ENCODE data around the gene ENOX1. TPM values are rescaled to one million over a fixed set of nuclear protein-coding genes. Genes with fewer than 3 reads are reported as not detected.

The ENOX1 gene
- total RNA-seq, 2 experiments from 2014 or later, result 2.4 TPM; not detected in 1

GRCh38 chr13:43799191-43799590, 12.4 kb upstream of the ENOX1 start:
- H3K27ac Mint-ChIP-seq, result no peak overlapping the region
- no peak overlapping the region for H3K4me3 Mint-ChIP-seq
- DNase-seq, result no peak
- no peak for ATAC-seq
- CTCF ChIA-PET, result no interaction called here
- peaks cover 25% of the 10 kb centered on the region for H3K4me1 Mint-ChIP-seq
- H3K36me3 Mint-ChIP-seq, result no peaks in the 10 kb centered on the region
- H3K9me3 Mint-ChIP-seq (ENCODE audit: low read depth), result no peaks in the 10 kb centered on the region
- peaks cover 56% of the 10 kb centered on the region for H3K27me3 Mint-ChIP-seq

GRCh38 chr13:43797869-43798268, 11.1 kb upstream of the ENOX1 start:
- CTCF ChIA-PET, result no interaction called here
- H3K9me3 Mint-ChIP-seq (ENCODE audit: low read depth), result no peaks in the 10 kb centered on the region
- DNase-seq (no peak), ATAC-seq (no peak)
- no peak overlapping the region for H3K27ac Mint-ChIP-seq
- H3K36me3 Mint-ChIP-seq, result no peaks in the 10 kb centered on the region
- H3K27me3 Mint-ChIP-seq, result peaks cover 49% of the 10 kb centered on the region
- peaks cover 25% of the 10 kb centered on the region for H3K4me1 Mint-ChIP-seq
- H3K4me3 Mint-ChIP-seq, result no peak overlapping the region

- Mint-ChIP-seq H3K9me3 (ENCODE audit: low read depth) (no peaks in the 10 kb centered on the region), H3K27me3 (peaks cover 53% of the 10 kb centered on the region), H3K27ac (no peak overlapping the region), H3K4me3 (no peak overlapping the region), H3K36me3 (no peaks in the 10 kb centered on the region), H3K4me1 (peaks cover 25% of the 10 kb centered on the region)
- DNase-seq (no peak), ATAC-seq (peak; percentile 55)
- CTCF ChIA-PET, result no interaction called here
Observed at GRCh38 chr13:43797159-43797558, 10.4 kb upstream of the ENOX1 start.

GRCh38 chr13:43794416-43794815, 7.6 kb upstream of the ENOX1 start:
- Mint-ChIP-seq H3K36me3 (no peaks in the 10 kb centered on the region), H3K27me3 (peaks cover 66% of the 10 kb centered on the region), H3K4me1 (peaks cover 16% of the 10 kb centered on the region), H3K4me3 (no peak overlapping the region), H3K9me3 (ENCODE audit: low read depth) (no peaks in the 10 kb centered on the region), H3K27ac (no peak overlapping the region)
- CTCF ChIA-PET, result no interaction called here
- DNase-seq (no peak), ATAC-seq (no peak)

- DNase-seq (no peak), ATAC-seq (no peak)
- H3K4me1 Mint-ChIP-seq, result peaks cover 16% of the 10 kb centered on the region
- H3K36me3 Mint-ChIP-seq, result no peaks in the 10 kb centered on the region
- CTCF ChIA-PET, result no interaction called here
- H3K27ac Mint-ChIP-seq, result no peak overlapping the region
- H3K27me3 Mint-ChIP-seq, result peaks cover 68% of the 10 kb centered on the region
- H3K9me3 Mint-ChIP-seq (ENCODE audit: low read depth), result no peaks in the 10 kb centered on the region
- no peak overlapping the region for H3K4me3 Mint-ChIP-seq
Observed at GRCh38 chr13:43792076-43792881, 5.5 kb upstream of the ENOX1 start.

GRCh38 chr13:43787997-43788396, 1.2 kb upstream of the ENOX1 start:
- no peak for ATAC-seq
- Mint-ChIP-seq H3K4me1 (peaks cover 13% of the 10 kb centered on the region), H3K4me3 (peak overlapping the region; percentile 55), H3K27ac (no peak overlapping the region), H3K9me3 (ENCODE audit: low read depth) (no peaks in the 10 kb centered on the region), H3K27me3 (peaks cover 74% of the 10 kb centered on the region), H3K36me3 (no peaks in the 10 kb centered on the region)
- DNase-seq, result no peak
- CTCF ChIA-PET, result no interaction called here

GRCh38 chr13:43787518-43787891, 733 bp upstream of the ENOX1 start:
- H3K4me1 Mint-ChIP-seq, result peaks cover 13% of the 10 kb centered on the region
- ATAC-seq (no peak), DNase-seq (no peak)
- CTCF ChIA-PET, result no interaction called here
- no peaks in the 10 kb centered on the region for H3K36me3 Mint-ChIP-seq
- H3K4me3 Mint-ChIP-seq, result peak overlapping the region; percentile 55
- H3K9me3 Mint-ChIP-seq (ENCODE audit: low read depth), result no peaks in the 10 kb centered on the region
- no peak overlapping the region for H3K27ac Mint-ChIP-seq
- H3K27me3 Mint-ChIP-seq, result peaks cover 74% of the 10 kb centered on the region

- CTCF ChIA-PET, result interaction anchor here (1.0 kb wide), 1 partner anchor 9 kb away, joined by 3 read pairs; no protein-coding TSS in a partner anchor
- no peaks in the 10 kb centered on the region for H3K9me3 Mint-ChIP-seq (ENCODE audit: low read depth)
- H3K4me3 Mint-ChIP-seq, result peak overlapping the region; percentile 70
- peaks cover 68% of the 10 kb centered on the region for H3K27me3 Mint-ChIP-seq
- peaks cover 13% of the 10 kb centered on the region for H3K4me1 Mint-ChIP-seq
- DNase-seq, result no peak
- no peak overlapping the region for H3K27ac Mint-ChIP-seq
- H3K36me3 Mint-ChIP-seq, result no peaks in the 10 kb centered on the region
- ATAC-seq, result no peak
Observed at GRCh38 chr13:43786472-43786765, 353 bp downstream of the ENOX1 start.

GRCh38 chr13:43785650-43786471, 911 bp downstream of the ENOX1 start:
- CTCF ChIA-PET, result interaction anchor here (1.0 kb wide), 1 partner anchor 8 kb away, joined by 3 read pairs; no protein-coding TSS in a partner anchor
- peak; percentile 54 for ATAC-seq
- Mint-ChIP-seq H3K4me3 (peak overlapping the region; percentile 70), H3K36me3 (no peaks in the 10 kb centered on the region), H3K9me3 (ENCODE audit: low read depth) (no peaks in the 10 kb centered on the region), H3K27me3 (peaks cover 70% of the 10 kb centered on the region), H3K4me1 (peaks cover 13% of the 10 kb centered on the region), H3K27ac (no peak overlapping the region)
- DNase-seq, result no peak

- Mint-ChIP-seq H3K9me3 (ENCODE audit: low read depth) (no peaks in the 10 kb centered on the region), H3K36me3 (no peaks in the 10 kb centered on the region), H3K4me1 (peaks cover 13% of the 10 kb centered on the region), H3K4me3 (peak overlapping the region; percentile 58), H3K27ac (no peak overlapping the region), H3K27me3 (peaks cover 71% of the 10 kb centered on the region)
- ATAC-seq (no peak), DNase-seq (no peak)
- CTCF ChIA-PET, result interaction anchor here (1.0 kb wide), 1 partner anchor 7 kb away, joined by 3 read pairs; no protein-coding TSS in a partner anchor
Observed at GRCh38 chr13:43785261-43785649, 1.5 kb downstream of the ENOX1 start.

- Mint-ChIP-seq H3K9me3 (ENCODE audit: low read depth) (no peaks in the 10 kb centered on the region), H3K36me3 (no peaks in the 10 kb centered on the region), H3K4me3 (no peak overlapping the region), H3K4me1 (peaks cover 13% of the 10 kb centered on the region), H3K27ac (no peak overlapping the region), H3K27me3 (peaks cover 69% of the 10 kb centered on the region)
- ATAC-seq (no peak), DNase-seq (no peak)
- CTCF ChIA-PET, result no interaction called here
Observed at GRCh38 chr13:43784496-43784895, 2.3 kb downstream of the ENOX1 start.

GRCh38 chr13:43783820-43784219, 3.0 kb downstream of the ENOX1 start:
- H3K27ac Mint-ChIP-seq, result no peak overlapping the region
- H3K4me1 Mint-ChIP-seq, result peaks cover 13% of the 10 kb centered on the region
- CTCF ChIA-PET, result no interaction called here
- ATAC-seq (no peak), DNase-seq (no peak)
- no peaks in the 10 kb centered on the region for H3K9me3 Mint-ChIP-seq (ENCODE audit: low read depth)
- H3K36me3 Mint-ChIP-seq, result no peaks in the 10 kb centered on the region
- H3K4me3 Mint-ChIP-seq, result no peak overlapping the region
- H3K27me3 Mint-ChIP-seq, result peaks cover 65% of the 10 kb centered on the region

GRCh38 chr13:43782686-43783085, 4.1 kb downstream of the ENOX1 start:
- no peak overlapping the region for H3K4me3 Mint-ChIP-seq
- CTCF ChIA-PET, result no interaction called here
- no peaks in the 10 kb centered on the region for H3K9me3 Mint-ChIP-seq (ENCODE audit: low read depth)
- no peak overlapping the region for H3K27ac Mint-ChIP-seq
- H3K4me1 Mint-ChIP-seq, result peaks cover 10% of the 10 kb centered on the region
- H3K27me3 Mint-ChIP-seq, result peaks cover 62% of the 10 kb centered on the region
- ATAC-seq (no peak), DNase-seq (no peak)
- no peaks in the 10 kb centered on the region for H3K36me3 Mint-ChIP-seq

GRCh38 chr13:43780666-43781065, 6.1 kb downstream of the ENOX1 start:
- CTCF ChIA-PET, result no interaction called here
- H3K36me3 Mint-ChIP-seq, result no peaks in the 10 kb centered on the region
- peaks cover 2% of the 10 kb centered on the region for H3K4me1 Mint-ChIP-seq
- ATAC-seq (no peak), DNase-seq (no peak)
- peaks cover 54% of the 10 kb centered on the region for H3K27me3 Mint-ChIP-seq
- H3K4me3 Mint-ChIP-seq, result no peak overlapping the region
- H3K9me3 Mint-ChIP-seq (ENCODE audit: low read depth), result no peaks in the 10 kb centered on the region
- no peak overlapping the region for H3K27ac Mint-ChIP-seq
